Liver (tissue), 9 donors: ENCODE data around the gene UCP2. TPM values are rescaled to one million over a fixed set of nuclear protein-coding genes. Genes with fewer than 3 reads are reported as not detected.

Experiments
- DNase-seq: peaks from one replicate; pipeline ENCODE4 v3.0.0-alpha.2; 2017; ENCODE audit warnings: low spot score
- H3K27ac ChIP-seq, 2 donors: one replicate each; pipeline ENCODE4 v1.7.0; 2013; ENCODE audit warnings: inconsistent platforms in 2 of 2, low read length in 2 of 2, control low read depth in 1 of 2, low read depth in 1 of 2, mild to moderate bottlenecking in 1 of 2
- H3K27me3 ChIP-seq, 4 donors: one replicate each; pipeline versions ENCODE4 v1.6.1 to v1.7.0; 2013; ENCODE audit warnings: low read length in 3 of 4, inconsistent platforms in 1 of 4, mild to moderate bottlenecking in 1 of 4, moderate library complexity in 1 of 4; ENCODE audit not compliant: control insufficient read depth in 4 of 4, insufficient read depth in 4 of 4
- H3K36me3 ChIP-seq, 4 donors: one replicate each; pipeline versions ENCODE4 v1.6.1 to v1.7.0; 2013; ENCODE audit warnings: low read length in 3 of 4, mild to moderate bottlenecking in 3 of 4, low read depth in 1 of 4, moderate library complexity in 1 of 4; ENCODE audit not compliant: control insufficient read depth in 4 of 4, insufficient read depth in 3 of 4
- H3K4me1 ChIP-seq, 4 donors: one replicate each; pipeline versions ENCODE4 v1.6.1 to v1.7.0; 2013; ENCODE audit warnings: low read length in 3 of 4, mild to moderate bottlenecking in 3 of 4, moderate library complexity in 1 of 4; ENCODE audit not compliant: control insufficient read depth in 4 of 4, insufficient read depth in 4 of 4
- H3K4me3 ChIP-seq, 3 donors: one replicate each; pipeline versions ENCODE4 v1.6.1 to v1.7.0; 2013; ENCODE audit warnings: low read length in 3 of 3, control low read depth in 1 of 3, low read depth in 1 of 3, mild to moderate bottlenecking in 1 of 3
- H3K9ac ChIP-seq, 2 donors: one replicate each; pipeline ENCODE4 v1.7.0; 2013; ENCODE audit warnings: low read length in 2 of 2, mild to moderate bottlenecking in 2 of 2, moderate library complexity in 2 of 2, control low read depth in 1 of 2, low read depth in 1 of 2
- H3K9me3 ChIP-seq, 4 donors: one replicate each; pipeline versions ENCODE4 v1.6.1 to v1.7.0; 2013; ENCODE audit warnings: low read length in 3 of 4; ENCODE audit not compliant: control insufficient read depth in 4 of 4
- ATF3 ChIP-seq: IDR thresholded peaks from 2 replicates; pipeline ENCODE4 v1.6.1; 2016; ENCODE audit warnings: antibody characterized with exemption
- CTCF ChIP-seq: fragments of 150-350 bp; IDR thresholded peaks from 2 replicates; pipeline ENCODE4 v1.5.1; 2017; ENCODE audit warnings: improper control_type of control experiment, low read depth, low read length; ENCODE audit not compliant: missing input control
- FOXA1 ChIP-seq: IDR thresholded peaks from 2 replicates; pipeline ENCODE4 v1.6.1; 2016; ENCODE audit warnings: antibody characterized with exemption
- GABPA ChIP-seq, 2 donors: IDR thresholded peaks in 1 of 2; conservative IDR thresholded peaks in 1 of 2; 2 replicates each; pipeline ENCODE4 v1.6.1; 2016; ENCODE audit warnings: antibody characterized with exemption in 2 of 2, mild to moderate bottlenecking in 1 of 2, moderate library complexity in 1 of 2
- HNF4A ChIP-seq, 2 donors: conservative IDR thresholded peaks; 2 replicates each; pipeline ENCODE4 v1.6.1; 2016; ENCODE audit warnings: antibody characterized with exemption in 2 of 2, mild to moderate bottlenecking in 2 of 2
- JUND ChIP-seq, 2 donors: IDR thresholded peaks; 2 replicates each; pipeline ENCODE4 v1.6.1; 2016; ENCODE audit warnings: antibody characterized with exemption in 2 of 2
- NR2F2 ChIP-seq: IDR thresholded peaks from 2 replicates; pipeline ENCODE4 v1.6.1; 2016; ENCODE audit warnings: antibody characterized with exemption
- RAD21 ChIP-seq, 2 donors: IDR thresholded peaks; 2 replicates each; pipeline ENCODE4 v1.6.1; 2016; ENCODE audit warnings: antibody characterized with exemption in 2 of 2, mild to moderate bottlenecking in 2 of 2
- RXRA ChIP-seq, 2 donors: IDR thresholded peaks; 2 replicates each; pipeline ENCODE4 v1.6.1; 2017 to 2018; ENCODE audit warnings: antibody characterized with exemption in 2 of 2, mild to moderate bottlenecking in 1 of 2
- SP1 ChIP-seq: IDR thresholded peaks from 2 replicates; pipeline ENCODE4 v1.6.1; 2018; ENCODE audit warnings: antibody characterized with exemption, mild to moderate bottlenecking
- TAF1 ChIP-seq: conservative IDR thresholded peaks from 2 replicates; pipeline ENCODE4 v1.6.1; 2016; ENCODE audit warnings: antibody characterized with exemption, mild to moderate bottlenecking
- YY1 ChIP-seq: IDR thresholded peaks from 2 replicates; pipeline ENCODE4 v1.6.1; 2016; ENCODE audit warnings: antibody characterized with exemption, mild to moderate bottlenecking
- ZBTB33 ChIP-seq: IDR thresholded peaks from 2 replicates; pipeline ENCODE4 v1.6.1; 2016; ENCODE audit warnings: antibody characterized with exemption
- WGBS: extraction: QIAGEN DNeasy Blood & Tissue Kit; methylation state at CpG from one replicate; pipeline ENCODE4 v1.1.7; 2013; 5-methylcytosine and 5-hydroxymethylcytosine counted together
- polyA plus RNA-seq, 2 donors: library from polyadenylated mRNA; stranded (reverse) in 1 of 2; unstranded in 1 of 2; fragments of 200-250 nt in 1 of 2; fragments of >200 nt in 1 of 2; fragmentation: Nextera tagmentation in 1 of 2; extraction: Ambion mirVana in 1 of 2; gene quantifications; one replicate each; pipeline versions ENCODE4 v1.2.1 to v1.2.3, GENCODE V29; 2013 to 2015
- total RNA-seq, 2 donors: library from RNA; depleted of rRNA; stranded (reverse); fragments of >200 nt; gene quantifications; one replicate each; pipeline ENCODE4 v1.2.3, GENCODE V29; 2014
- TF ChIP-seq, protein P1 (sequence below): IDR thresholded peaks from 2 replicates; pipeline ENCODE4 v1.6.1; 2016; ENCODE audit warnings: antibody characterized with exemption
- donor health status: healthy.
- donor health status: healthy.
- donor health status: healthy.
- donor health status: healthy.
- donor health status: healthy.

Gene UCP2
- total and polyA plus RNA-seq, 4 donors = 10.4 to 137 (median 13.6) TPM

DNA sequence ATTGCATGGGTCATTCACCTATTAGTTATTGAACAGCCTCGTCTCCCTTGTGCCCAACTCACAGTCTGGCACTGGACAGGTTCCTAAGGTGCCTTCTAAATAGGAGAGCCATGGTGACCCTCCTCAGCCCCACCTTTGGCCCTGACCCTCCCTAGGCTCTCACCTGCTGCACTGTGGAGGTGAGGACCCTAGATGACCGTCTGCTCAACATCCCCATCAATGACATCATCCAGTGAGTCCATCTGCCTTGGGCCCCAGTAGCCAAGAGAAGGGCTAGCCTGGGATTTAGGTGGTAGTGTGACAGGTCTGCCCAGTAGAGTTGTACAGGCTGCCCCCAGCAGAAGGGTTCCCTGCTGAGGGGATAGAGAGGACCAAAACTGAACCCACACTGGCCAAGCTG lies 13.6 kb downstream of the UCP2 start:
- H3K4me1 ChIP-seq = peaks cover 0 to 6% (median 1%) of the 10 kb centered on the region in 4 donors
- no peak for DNase-seq
- H3K4me3 ChIP-seq = no peak overlapping the region
- H3K36me3 ChIP-seq = no peaks in the 10 kb centered on the region
- no peaks in the 10 kb centered on the region for H3K27me3 ChIP-seq
- no peak overlapping the region for H3K9ac ChIP-seq
- 71% methylated on average over 2 of the region's 2 CpGs for WGBS
- TF ChIP-seq CTCF = no peak
- no peak for TF ChIP-seq TAF1
- no peak for TF ChIP-seq ATF3
- TF ChIP-seq NR2F2 = no peak
- TF ChIP-seq SP1 = no peak
- no peak for TF ChIP-seq RAD21 (IDR thresholded peaks at IDR 0.05)
- no peak for TF ChIP-seq HNF4A (conservative IDR thresholded peaks at IDR 0.05)
- TF ChIP-seq, protein P1, sequence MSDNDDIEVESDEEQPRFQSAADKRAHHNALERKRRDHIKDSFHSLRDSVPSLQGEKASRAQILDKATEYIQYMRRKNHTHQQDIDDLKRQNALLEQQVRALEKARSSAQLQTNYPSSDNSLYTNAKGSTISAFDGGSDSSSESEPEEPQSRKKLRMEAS = no peak
- TF ChIP-seq RXRA (IDR thresholded peaks at IDR 0.05) = no peak
- no peak for TF ChIP-seq JUND (IDR thresholded peaks at IDR 0.05)
- no peak for TF ChIP-seq YY1
- TF ChIP-seq GABPA (IDR thresholded peaks at IDR 0.05 in 1 of 2, conservative IDR thresholded peaks at IDR 0.05 in 1 of 2) = no peak
- no peak for TF ChIP-seq ZBTB33
- no peak overlapping the region for H3K27ac ChIP-seq
- no peaks in the 10 kb centered on the region for H3K9me3 ChIP-seq

DNA sequence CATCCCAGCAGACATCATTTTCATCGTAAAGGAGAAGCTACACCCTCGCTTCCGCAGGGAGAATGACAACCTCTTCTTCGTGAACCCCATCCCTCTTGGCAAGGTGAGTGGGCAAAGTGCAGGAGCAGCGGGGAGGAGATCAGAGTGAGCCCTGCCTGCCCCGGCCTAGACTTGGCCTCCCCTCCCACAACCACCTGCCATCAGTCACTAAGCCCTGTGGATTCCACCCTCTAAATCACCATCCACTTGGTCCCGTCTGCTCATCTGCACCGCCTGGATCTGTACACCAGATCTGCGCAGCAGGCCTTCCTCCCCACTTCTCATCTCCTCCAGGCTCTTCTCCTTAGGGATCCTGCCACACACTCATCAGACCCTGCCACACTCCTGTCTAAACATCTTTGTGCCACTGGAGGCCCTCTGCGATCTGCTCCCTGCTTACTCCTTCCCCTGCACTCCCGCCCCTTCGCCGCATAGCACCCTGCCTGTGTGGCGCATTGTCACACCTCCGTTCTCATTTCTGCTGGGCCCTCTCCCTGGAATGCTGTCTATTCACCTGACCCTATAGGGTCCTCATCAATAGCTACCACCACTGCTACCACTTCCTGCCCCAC lies 14.2 kb downstream of the UCP2 start:
- 90% methylated on average over 15 of the region's 15 CpGs for WGBS
- Histone ChIP-seq H3K27ac (no peak overlapping the region), H3K4me1 (peaks cover 0 to 6% (median 1%) of the 10 kb centered on the region in 4 donors), H3K36me3 (no peaks in the 10 kb centered on the region), H3K27me3 (no peaks in the 10 kb centered on the region), H3K4me3 (no peak overlapping the region), H3K9me3 (no peaks in the 10 kb centered on the region), H3K9ac (no peak overlapping the region)
- DNase-seq = no peak
- TF ChIP-seq FOXA1 (no peak), SP1 (no peak), ZBTB33 (no peak), RXRA (IDR thresholded peaks at IDR 0.05) (no peak), NR2F2 (no peak), HNF4A (conservative IDR thresholded peaks at IDR 0.05) (no peak), RAD21 (IDR thresholded peaks at IDR 0.05) (no peak)
- TF ChIP-seq, protein P1 = no peak
